Measurements from ENCODE around the gene TNRC18.

Gene TNRC18

DNA sequence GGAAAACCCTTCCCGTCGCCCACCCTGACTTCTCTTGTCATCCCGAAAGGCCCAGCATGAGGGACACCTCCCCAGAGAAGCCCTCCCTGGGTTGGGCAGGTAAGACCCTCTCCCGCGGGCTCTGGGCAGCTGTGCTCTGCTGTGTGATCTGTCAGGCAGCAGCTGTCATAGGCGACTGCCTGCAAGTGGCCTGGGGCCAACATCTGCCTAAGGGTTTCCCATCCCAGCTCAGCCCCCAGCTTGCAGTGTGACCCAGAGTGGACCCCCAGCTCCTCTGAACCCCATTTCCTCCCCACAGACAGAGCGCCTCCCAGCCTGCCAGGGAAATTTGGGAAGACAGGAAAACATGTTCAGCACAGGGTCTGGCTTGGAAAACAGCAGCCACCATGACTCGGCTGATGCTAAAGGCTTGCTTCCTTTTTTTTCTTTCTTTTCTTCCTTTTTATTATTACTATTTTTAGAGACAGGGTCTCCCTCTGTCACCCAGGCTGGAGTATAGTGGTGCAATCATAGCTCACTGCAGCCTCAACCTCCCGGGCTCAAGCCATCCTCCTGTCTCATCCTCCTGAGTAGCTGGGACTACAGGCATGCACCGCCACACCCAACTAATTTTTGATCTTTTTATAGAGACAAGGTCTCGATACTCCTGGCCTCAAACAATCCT is 18.3 kb upstream of the TNRC18 start:
- ATAC-seq (no peak), DNase-seq (no peak)
- Mint-ChIP-seq H3K4me3 (no peak overlapping the region), H3K36me3 (ENCODE audit: low read depth) (peaks cover 4% of the 10 kb centered on the region), H3K9me3 (peaks cover 4% of the 10 kb centered on the region), H3K27ac (no peak overlapping the region), H3K4me1 (no peaks in the 10 kb centered on the region), H3K27me3 (no peaks in the 10 kb centered on the region)

DNA sequence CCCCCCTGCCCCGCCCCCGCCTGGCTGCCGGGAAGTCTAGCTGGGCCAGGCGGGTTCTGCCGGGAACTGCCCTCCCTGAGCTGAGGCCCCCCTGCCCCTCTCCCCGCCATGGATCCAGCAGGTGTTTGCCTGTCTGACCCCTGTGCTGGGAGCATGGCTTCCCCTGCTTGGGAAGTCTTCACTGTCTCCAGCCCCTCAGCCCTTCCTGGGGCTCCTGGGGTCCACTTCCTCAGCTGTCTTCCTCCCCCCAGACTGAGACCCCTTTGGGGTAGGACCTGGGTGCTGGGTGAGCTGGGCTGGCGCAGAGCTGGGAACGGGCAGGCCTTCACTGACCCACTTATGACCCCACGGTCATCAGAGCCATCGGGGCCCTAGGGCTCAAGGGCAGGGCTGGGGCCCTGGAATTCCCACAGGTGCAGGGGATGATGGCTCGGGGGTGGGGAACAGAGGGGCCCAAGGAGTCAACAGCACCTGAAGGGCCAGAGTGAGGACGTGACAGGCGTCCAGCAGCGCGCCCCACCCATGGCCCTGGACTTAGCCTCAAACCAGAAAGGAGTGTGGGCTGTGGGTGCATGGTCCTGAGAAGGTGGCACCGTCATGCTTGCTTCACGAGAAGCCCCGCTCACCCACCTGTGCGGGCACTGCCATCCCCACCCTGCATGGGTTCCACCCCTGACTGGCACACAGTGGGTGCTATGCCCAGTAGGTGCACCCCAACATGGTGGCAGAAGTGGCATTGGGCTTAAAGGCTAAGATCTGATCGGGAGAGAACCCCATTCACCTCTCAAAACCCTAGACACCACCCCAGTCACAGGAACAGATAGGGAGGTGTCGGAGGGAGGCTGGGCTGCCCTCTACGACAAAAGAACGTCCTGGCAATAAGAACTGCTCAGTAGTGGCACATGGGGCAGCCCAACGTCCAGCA is 16.2 kb upstream of the TNRC18 start:
- Mint-ChIP-seq H3K4me3 (no peak overlapping the region), H3K27ac (no peak overlapping the region), H3K36me3 (ENCODE audit: low read depth) (peaks cover 8% of the 10 kb centered on the region), H3K4me1 (no peaks in the 10 kb centered on the region), H3K27me3 (no peaks in the 10 kb centered on the region), H3K9me3 (peaks cover 4% of the 10 kb centered on the region)
- no peak for ATAC-seq
- no peak for DNase-seq

DNA sequence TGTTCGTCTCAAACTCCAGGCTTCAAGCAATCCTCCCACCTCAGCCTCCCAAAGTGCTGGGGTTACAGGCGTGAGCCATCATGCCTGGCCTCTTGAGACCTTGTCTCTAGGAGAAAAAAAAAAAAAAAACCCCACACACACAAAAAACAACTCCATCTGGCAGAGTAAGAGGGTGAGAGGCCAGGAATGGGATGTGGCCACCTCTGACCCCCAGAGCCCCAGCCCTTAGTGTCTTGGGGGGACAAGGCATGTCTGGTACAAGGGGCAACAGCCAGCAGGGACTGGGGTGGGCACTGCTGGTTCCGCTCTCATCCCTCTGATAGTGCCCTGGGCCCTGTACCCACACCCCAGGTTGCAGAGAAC is 15.6 kb upstream of the TNRC18 start:
- Mint-ChIP-seq H3K27me3 (no peaks in the 10 kb centered on the region), H3K36me3 (ENCODE audit: low read depth) (peaks cover 9% of the 10 kb centered on the region), H3K4me3 (no peak overlapping the region), H3K27ac (no peak overlapping the region), H3K9me3 (peaks cover 4% of the 10 kb centered on the region), H3K4me1 (no peaks in the 10 kb centered on the region)
- ATAC-seq = no peak
- DNase-seq = no peak

DNA sequence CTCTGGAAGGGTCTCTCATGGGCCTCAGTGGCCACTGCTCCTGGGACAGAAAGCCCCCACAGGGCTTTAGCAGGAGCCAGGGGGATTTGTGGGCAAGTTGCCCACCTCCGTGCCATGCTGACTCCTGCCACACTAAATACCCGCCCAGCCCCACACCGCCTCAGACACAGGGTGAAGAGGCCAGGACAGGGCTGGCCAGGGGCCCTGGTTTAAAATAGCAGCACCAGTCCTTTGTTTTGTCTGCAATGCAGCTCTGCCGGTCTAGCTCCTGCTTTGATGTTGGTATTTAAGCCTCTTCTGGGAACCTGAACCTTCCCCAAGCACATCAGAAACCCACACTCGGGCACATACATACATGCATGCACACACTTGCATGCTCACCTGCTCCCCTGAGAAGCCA is 14.4 kb upstream of the TNRC18 start:
- Mint-ChIP-seq H3K9me3 (peaks cover 4% of the 10 kb centered on the region), H3K27me3 (peaks cover 6% of the 10 kb centered on the region), H3K36me3 (ENCODE audit: low read depth) (peaks cover 9% of the 10 kb centered on the region), H3K4me3 (no peak overlapping the region), H3K4me1 (no peaks in the 10 kb centered on the region), H3K27ac (no peak overlapping the region)
- ATAC-seq = no peak
- DNase-seq = no peak

DNA sequence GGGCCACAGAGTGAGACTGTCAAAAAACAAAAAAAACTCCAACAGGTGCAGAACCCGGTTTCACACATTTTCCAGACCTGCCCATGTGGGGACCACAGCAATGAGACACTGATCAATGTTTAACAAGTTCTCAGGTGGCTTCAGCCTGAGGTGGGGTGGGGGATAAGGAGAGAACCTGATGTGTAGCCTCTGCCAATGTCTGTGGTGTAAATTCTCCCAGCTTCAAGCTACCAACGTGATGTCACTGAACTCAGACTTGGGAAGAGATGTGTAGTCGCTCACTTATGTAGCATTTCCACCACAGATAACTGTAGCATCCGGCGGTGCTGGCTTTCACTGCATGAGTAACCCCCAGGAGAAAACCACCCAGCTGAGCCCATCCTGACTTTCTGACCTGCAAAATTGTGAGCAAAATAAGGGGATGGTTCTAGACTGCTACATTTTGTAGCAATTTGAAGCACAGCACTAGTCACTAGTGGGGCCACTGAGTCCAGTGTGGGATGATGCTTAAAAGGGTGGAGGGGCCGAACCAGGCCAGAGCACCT is 13.8 kb upstream of the TNRC18 start:
- H3K4me3 Mint-ChIP-seq = no peak overlapping the region
- DNase-seq (no peak), ATAC-seq (no peak)
- no peak overlapping the region for H3K27ac Mint-ChIP-seq
- peaks cover 9% of the 10 kb centered on the region for H3K36me3 Mint-ChIP-seq (ENCODE audit: low read depth)
- H3K27me3 Mint-ChIP-seq = peaks cover 8% of the 10 kb centered on the region
- no peaks in the 10 kb centered on the region for H3K4me1 Mint-ChIP-seq
- H3K9me3 Mint-ChIP-seq = peaks cover 4% of the 10 kb centered on the region

DNA sequence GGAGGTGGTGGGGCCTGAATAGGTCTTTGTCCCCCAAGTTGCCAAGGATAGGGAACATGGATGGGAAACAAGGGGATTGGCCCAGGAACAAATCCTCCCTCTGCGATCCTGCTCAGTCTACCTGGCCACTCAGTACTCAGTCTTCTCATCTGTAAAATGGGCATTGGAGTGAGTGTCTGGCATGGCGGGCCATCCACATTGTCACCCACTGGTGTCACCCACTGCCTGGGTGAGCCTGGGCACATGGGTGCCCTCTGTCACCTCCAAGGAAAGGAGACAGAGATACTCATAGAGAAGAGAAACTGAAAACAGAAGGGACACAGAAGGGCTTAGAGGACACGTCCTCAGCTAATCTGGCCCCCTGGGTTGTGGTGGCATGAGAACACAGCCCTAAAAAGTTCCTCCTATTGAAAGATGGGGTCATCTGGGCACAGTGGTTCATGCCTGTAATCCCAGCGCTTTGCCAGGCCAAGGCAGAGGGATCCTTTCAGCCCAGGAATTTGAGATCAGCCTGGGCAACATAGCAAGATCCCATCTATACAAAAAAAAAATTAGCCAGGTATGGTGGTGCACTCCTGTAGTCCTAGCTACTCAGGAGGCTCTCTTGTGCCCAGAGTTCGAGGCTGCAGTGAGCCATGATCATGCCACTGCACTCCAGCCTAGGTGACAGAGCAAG is 12.5 kb upstream of the TNRC18 start:
- Mint-ChIP-seq H3K4me1 (no peaks in the 10 kb centered on the region), H3K27me3 (peaks cover 19% of the 10 kb centered on the region), H3K27ac (no peak overlapping the region), H3K36me3 (ENCODE audit: low read depth) (peaks cover 9% of the 10 kb centered on the region), H3K9me3 (peaks cover 4% of the 10 kb centered on the region), H3K4me3 (no peak overlapping the region)
- ATAC-seq = no peak
- DNase-seq = no peak

DNA sequence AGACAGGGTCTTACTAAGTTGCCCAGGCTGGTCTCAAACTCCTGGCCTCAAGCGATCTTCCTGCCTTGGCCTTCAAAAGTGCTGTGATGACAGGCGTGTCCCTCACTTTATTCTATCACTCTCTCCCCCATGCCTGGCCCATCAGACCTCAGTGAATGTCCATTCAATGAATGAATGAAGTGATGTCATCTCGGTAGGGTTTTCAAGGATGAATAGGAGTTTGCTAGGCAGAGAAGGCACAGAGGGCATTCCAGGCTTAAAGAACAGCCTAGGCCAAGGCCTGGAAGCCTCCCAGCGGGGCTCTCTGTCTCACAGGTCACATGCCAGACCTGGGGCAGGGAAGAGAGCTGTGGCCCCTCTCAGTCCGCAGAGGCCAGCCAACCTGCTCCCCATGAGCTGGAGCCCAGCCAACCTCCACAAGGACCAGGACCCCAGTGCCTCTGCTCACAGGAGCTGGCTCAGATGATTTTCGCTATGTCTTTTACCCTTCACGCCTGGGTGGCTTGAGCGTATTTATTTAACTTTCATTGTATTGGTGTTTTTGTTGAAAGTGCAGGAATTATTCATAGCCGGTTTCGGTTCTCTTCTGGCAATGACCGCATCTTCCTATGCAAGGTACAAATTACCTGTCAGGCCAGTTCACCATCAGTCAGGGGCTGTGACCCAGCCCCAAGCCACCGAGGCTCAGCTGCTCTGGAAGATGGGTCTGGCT is 11.8 kb upstream of the TNRC18 start:
- H3K4me1 Mint-ChIP-seq = no peaks in the 10 kb centered on the region
- no peak for ATAC-seq
- no peak overlapping the region for H3K4me3 Mint-ChIP-seq
- H3K27ac Mint-ChIP-seq = no peak overlapping the region
- peaks cover 9% of the 10 kb centered on the region for H3K36me3 Mint-ChIP-seq (ENCODE audit: low read depth)
- H3K9me3 Mint-ChIP-seq = peaks cover 4% of the 10 kb centered on the region
- DNase-seq = no peak
- peaks cover 22% of the 10 kb centered on the region for H3K27me3 Mint-ChIP-seq

DNA sequence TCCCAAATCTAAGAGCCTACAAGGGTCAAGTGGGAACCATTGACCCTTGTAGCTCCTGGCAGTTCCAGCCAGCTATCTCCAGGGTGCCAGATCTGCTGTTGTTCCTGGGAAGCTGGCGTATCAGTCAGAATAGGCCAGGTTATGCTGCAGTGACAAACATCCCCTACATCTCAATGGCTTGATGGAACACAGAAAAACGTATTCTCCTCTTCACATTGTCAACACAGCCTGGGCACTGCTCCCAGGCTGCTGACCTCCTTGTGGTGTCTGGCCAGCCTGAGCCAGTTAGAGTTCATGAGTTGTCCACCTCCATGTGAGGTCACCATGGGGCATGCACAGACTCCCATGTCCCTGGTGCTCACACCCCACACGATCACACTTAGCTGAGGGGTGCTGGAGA is 9.5 kb upstream of the TNRC18 start:
- no peak overlapping the region for H3K27ac Mint-ChIP-seq
- ATAC-seq (no peak), DNase-seq (no peak)
- peaks cover 43% of the 10 kb centered on the region for H3K27me3 Mint-ChIP-seq
- peaks cover 4% of the 10 kb centered on the region for H3K9me3 Mint-ChIP-seq
- H3K36me3 Mint-ChIP-seq (ENCODE audit: low read depth) = peaks cover 9% of the 10 kb centered on the region
- H3K4me1 Mint-ChIP-seq = peaks cover 9% of the 10 kb centered on the region
- H3K4me3 Mint-ChIP-seq = no peak overlapping the region

DNA sequence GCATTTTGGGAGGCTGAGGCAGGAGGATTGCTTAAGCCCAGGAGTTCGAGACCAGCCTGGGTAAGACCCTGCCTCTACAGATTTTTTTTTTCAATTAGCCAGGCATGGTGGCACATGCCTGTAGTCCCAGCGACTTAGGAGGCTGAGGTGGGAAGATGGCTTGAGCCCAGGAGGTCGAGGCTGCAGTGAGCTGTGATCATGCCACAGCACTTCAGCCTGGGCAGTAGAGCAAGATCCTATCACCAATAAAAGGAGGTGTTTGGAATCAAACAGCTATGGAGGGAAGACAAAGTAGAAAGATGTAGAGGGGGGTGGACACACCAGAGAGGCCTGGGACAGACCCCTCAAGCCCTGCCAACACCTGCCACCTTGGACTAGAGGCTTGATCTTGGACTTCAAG is 9.1 kb upstream of the TNRC18 start:
- peaks cover 9% of the 10 kb centered on the region for H3K36me3 Mint-ChIP-seq (ENCODE audit: low read depth)
- H3K27ac Mint-ChIP-seq = no peak overlapping the region
- H3K9me3 Mint-ChIP-seq = peaks cover 4% of the 10 kb centered on the region
- no peak for DNase-seq
- no peak for ATAC-seq
- peaks cover 44% of the 10 kb centered on the region for H3K27me3 Mint-ChIP-seq
- H3K4me3 Mint-ChIP-seq = no peak overlapping the region
- H3K4me1 Mint-ChIP-seq = peaks cover 9% of the 10 kb centered on the region

DNA sequence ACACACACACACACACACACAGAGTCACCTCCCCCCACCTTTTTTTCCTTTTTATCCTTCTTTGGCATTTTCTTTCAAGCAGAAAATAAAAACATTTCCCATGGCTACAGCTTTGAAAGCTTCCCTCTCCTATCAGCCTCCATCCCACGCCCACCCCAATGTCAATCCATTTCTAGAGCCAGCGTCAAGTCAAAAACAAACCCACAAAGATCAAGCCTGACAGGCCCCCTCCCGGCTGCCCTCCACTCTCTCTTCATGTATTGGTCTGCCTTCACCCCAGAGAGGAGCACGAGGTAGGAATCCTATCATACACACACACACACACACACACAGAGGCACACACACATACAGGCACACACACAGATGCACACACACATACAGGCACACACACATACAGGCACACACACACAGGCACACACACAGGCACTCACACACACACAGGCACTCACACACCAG is 8.0 kb upstream of the TNRC18 start:
- H3K4me1 Mint-ChIP-seq = peaks cover 13% of the 10 kb centered on the region
- no peak overlapping the region for H3K4me3 Mint-ChIP-seq
- H3K27ac Mint-ChIP-seq = no peak overlapping the region
- DNase-seq = no peak
- H3K27me3 Mint-ChIP-seq = peaks cover 54% of the 10 kb centered on the region
- peaks cover 2% of the 10 kb centered on the region for H3K36me3 Mint-ChIP-seq (ENCODE audit: low read depth)
- no peaks in the 10 kb centered on the region for H3K9me3 Mint-ChIP-seq
- no peak for ATAC-seq

DNA sequence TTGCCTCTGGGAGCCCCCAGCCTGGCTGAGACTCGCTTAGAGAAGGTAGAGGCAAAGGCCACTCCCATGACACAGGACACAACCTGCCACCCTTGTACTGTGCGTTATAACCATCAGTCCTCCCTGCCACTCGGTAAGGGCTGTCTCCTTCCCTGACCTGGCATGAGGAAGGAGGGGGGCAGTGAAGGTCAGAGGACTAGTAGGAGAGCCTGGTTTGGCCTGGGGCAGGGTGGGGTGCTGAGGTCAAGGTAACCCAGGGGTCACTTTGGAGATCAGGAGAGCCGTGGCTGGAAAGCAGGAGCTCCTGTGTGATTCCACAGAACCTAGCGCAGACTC is 6.9 kb upstream of the TNRC18 start:
- no peak for DNase-seq
- Mint-ChIP-seq H3K4me1 (peaks cover 18% of the 10 kb centered on the region), H3K4me3 (no peak overlapping the region), H3K36me3 (ENCODE audit: low read depth) (peaks cover 2% of the 10 kb centered on the region), H3K27ac (no peak overlapping the region), H3K27me3 (peaks cover 62% of the 10 kb centered on the region), H3K9me3 (no peaks in the 10 kb centered on the region)
- no peak for ATAC-seq

DNA sequence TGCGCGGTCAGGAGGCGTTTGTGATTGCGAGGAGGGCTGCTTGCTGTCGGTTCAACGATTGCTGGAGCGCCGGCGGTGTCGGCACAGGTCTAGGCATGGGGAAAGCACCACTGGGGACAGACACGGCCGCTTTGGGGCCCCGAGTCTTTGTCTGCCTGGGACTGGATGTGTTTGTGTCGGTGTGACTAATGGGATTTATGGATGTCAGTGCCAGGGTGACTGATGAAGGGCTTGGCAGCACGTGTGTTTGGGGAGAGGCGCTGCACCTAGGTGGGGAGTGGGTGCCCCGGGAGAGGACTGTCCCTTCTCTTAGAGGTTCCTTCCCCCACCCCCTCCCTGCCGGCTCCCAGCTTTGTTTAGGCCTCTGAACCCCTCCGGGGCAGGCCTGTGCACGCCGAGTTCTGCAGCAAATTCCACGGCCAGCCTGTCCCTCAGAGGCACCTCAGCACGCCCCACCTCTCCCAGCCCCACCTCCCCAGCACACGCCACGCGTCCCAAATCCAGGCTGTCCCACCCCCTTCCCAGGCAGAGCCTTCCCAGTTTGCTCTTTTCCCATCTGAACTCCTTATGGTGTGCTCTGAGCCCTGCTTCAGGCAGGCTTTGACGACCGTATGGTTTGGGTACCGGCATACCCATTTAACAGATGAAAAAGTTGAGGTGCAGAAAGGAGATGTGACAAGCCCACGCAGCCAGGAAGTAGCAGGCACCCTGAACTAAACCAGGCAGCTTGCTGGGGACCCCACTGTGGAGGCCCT is 6.4 kb upstream of the TNRC18 start:
- Mint-ChIP-seq H3K9me3 (no peaks in the 10 kb centered on the region), H3K4me3 (no peak overlapping the region), H3K36me3 (ENCODE audit: low read depth) (peaks cover 2% of the 10 kb centered on the region), H3K27ac (no peak overlapping the region), H3K4me1 (peaks cover 23% of the 10 kb centered on the region), H3K27me3 (peaks cover 67% of the 10 kb centered on the region)
- DNase-seq = no peak
- ATAC-seq = no peak

DNA sequence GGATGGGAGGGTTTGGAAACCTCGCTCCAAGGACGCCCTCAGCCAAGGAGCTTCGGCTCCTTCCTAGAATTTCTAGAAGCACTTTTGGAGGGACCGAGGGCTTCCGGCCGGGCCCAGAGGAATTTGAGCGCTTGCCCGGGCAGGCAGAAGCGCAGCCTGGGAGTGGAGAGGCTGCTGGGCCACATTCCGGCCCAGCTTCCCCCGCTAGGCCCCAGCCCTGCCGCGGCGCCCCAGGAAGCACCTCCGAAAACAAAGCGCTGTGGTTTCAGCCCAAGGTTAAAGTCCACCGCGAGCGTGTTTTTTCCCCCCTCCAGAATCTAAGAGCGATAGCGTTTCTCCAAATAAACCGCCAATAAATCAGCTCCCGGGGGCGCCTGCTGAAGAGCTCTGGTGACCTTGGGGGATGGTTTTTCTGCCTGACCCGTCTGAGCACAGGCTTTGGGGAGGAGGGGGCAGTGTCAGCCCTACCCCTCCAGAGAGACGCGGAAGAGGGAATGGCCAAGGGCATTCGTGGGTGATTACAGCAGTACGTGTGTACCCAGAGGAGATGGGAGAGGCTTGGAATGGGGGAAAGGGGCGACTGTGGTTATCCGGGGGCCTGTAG is 5.7 kb upstream of the TNRC18 start:
- peaks cover 1% of the 10 kb centered on the region for H3K36me3 Mint-ChIP-seq (ENCODE audit: low read depth)
- no peak overlapping the region for H3K4me3 Mint-ChIP-seq
- ATAC-seq = no peak
- H3K9me3 Mint-ChIP-seq = no peaks in the 10 kb centered on the region
- peaks cover 73% of the 10 kb centered on the region for H3K27me3 Mint-ChIP-seq
- H3K4me1 Mint-ChIP-seq = peaks cover 28% of the 10 kb centered on the region
- H3K27ac Mint-ChIP-seq = no peak overlapping the region
- no peak for DNase-seq
